ENCODE measurements around the gene AP5Z1.

DNA sequence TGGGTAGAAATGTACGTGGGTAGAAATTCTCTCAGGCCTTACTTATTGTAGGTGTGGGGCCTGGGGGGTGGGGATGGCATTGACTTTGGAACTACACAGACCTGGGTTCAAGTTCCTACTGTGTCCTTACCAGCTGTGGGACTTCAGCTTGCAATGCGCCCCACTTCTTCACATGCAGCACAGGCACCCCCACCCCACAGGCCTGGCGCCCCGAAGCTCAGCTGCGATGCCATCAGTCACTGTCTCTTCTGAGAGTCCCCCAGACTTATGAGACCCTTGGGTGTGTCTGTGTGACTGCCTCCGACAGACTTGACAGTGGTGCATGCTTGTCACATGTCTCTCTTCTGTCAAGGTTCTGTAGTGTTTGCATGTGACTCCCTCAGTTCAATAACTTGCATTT, 3.1 kb upstream of the AP5Z1 start:
- TF ChIP-seq, protein P1, sequence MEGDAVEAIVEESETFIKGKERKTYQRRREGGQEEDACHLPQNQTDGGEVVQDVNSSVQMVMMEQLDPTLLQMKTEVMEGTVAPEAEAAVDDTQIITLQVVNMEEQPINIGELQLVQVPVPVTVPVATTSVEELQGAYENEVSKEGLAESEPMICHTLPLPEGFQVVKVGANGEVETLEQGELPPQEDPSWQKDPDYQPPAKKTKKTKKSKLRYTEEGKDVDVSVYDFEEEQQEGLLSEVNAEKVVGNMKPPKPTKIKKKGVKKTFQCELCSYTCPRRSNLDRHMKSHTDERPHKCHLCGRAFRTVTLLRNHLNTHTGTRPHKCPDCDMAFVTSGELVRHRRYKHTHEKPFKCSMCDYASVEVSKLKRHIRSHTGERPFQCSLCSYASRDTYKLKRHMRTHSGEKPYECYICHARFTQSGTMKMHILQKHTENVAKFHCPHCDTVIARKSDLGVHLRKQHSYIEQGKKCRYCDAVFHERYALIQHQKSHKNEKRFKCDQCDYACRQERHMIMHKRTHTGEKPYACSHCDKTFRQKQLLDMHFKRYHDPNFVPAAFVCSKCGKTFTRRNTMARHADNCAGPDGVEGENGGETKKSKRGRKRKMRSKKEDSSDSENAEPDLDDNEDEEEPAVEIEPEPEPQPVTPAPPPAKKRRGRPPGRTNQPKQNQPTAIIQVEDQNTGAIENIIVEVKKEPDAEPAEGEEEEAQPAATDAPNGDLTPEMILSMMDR (IDR thresholded peaks at IDR 0.05), result no peak
- no peak for TF ChIP-seq POLR2A (IDR thresholded peaks at IDR 0.05)

Data from uterus (tissue), 2 donors.